ENCODE measurements around the gene PDGFRB. TPM values are rescaled to one million over a fixed set of nuclear protein-coding genes. Genes with fewer than 3 reads are reported as not detected.

Gene PDGFRB
- total RNA-seq, 1 donor from 2014 or later = 13.7 TPM

GRCh38 chr5:150065346-150065745 is 90.3 kb downstream of the PDGFRB start:
- no peak for DNase-seq

- no peak for DNase-seq
These were observed 90.9 kb downstream of the PDGFRB start for GRCh38 chr5:150064681-150065220.

Small RNA genes lying within 50 kb of the gene (small RNA-seq; reads per million reads assigned to genes)
- gene RF00019 = not detected

Other genes starting within 250 kb of the PDGFRB start
- gene PDE6A, start 211.1 kb downstream of the PDGFRB start, total RNA-seq = not detected
- 13.6 TPM for gene SLC26A2, start 195.1 kb downstream of the PDGFRB start, total RNA-seq
- 5.1 TPM for gene TIGD6, start 155.2 kb downstream of the PDGFRB start, total RNA-seq
- gene HMGXB3, start 155.1 kb downstream of the PDGFRB start, total RNA-seq = 19.8 TPM
- 8.3 TPM for gene CSF1R, start 69.3 kb downstream of the PDGFRB start, total RNA-seq
- not detected for gene CDX1, start 10.9 kb upstream of the PDGFRB start, total RNA-seq
- gene SLC6A7, start 34.2 kb upstream of the PDGFRB start, total RNA-seq = 0.62 TPM
- gene CAMK2A, start 133.9 kb upstream of the PDGFRB start, total RNA-seq = 14.0 TPM
- 0.31 TPM for gene ARSI, start 147.1 kb upstream of the PDGFRB start, total RNA-seq
- 13.6 TPM for gene TCOF1, start 201.9 kb upstream of the PDGFRB start, total RNA-seq

Data from occipital lobe (tissue), 3 donors.